ENCODE results near the gene GSE1. TPM values are rescaled to one million over a fixed set of nuclear protein-coding genes. Genes with fewer than 3 reads are reported as not detected.

The GSE1 gene
- total RNA-seq, 1 experiment from 2014 or later: 42.7 TPM

DNA sequence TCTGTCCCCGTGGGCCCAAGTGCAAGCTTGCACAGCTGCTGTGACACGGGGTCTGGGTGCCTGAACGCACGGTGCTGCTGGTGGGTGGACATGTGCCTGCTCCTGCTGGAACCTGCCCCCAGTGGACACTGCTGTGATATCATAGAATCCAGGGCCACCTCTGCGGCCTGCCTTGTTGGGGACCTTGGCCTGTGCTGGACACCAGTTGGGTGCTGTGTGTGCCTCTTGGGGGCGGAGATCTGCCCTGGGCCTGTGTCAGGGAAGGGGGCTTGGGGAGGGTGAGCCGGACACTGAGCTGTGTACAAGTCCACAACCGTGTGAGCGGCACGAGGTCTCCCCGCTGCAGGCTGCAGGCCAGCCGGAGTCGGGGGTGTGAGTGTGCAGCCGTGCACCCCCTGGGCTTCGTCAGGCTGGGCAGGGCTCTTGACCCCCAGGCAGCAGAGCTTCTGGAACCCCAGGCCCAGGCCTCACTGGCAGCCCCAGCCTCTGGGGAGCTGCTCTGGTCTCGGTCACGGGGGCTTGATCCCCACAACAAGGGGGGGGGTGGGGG is 33.3 kb downstream of the GSE1 start:
- H3K27ac ChIP-seq: no peak overlapping the region
- H3K4me3 ChIP-seq: no peak overlapping the region
- no peak for DNase-seq (ENCODE audit: low read depth in 1 of 2, low spot score in 2 of 2)

DNA sequence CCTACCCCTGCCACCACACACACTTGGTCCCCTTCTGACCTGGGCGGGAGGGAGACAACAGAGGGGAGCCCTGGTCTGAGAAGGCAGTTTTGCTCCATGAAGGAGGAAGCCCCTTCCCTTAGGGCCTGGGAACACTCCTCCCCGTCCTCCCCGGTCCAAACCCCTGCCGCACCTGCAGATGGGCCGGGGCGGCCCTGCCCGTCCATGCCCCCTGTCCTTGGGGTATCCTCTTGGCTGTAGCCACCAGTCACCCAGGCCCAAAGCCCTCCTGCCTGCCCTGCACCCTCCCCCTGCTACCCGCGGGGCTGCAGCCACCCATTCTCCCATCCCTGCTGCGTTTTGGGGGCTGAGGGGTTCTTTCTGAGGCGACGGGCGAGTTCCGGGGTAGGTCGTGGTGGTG is 33.9 kb downstream of the GSE1 start:
- H3K27ac ChIP-seq: no peak overlapping the region
- H3K4me3 ChIP-seq: no peak overlapping the region
- no peaks in the 10 kb centered on the region for H3K9me3 ChIP-seq (replicated peaks)
- DNase-seq (ENCODE audit: low read depth in 1 of 2, low spot score in 2 of 2): no peak
- H3K4me1 ChIP-seq (replicated peaks): no peaks in the 10 kb centered on the region
- H3K36me3 ChIP-seq: peaks cover 6% of the 10 kb centered on the region
- no peaks in the 10 kb centered on the region for H3K27me3 ChIP-seq (replicated peaks)

More for the DNA sequence above, 33.3 kb downstream of the GSE1 start:
- H3K9me3 ChIP-seq (replicated peaks): no peaks in the 10 kb centered on the region
- H3K36me3 ChIP-seq: peaks cover 6% of the 10 kb centered on the region
- H3K4me1 ChIP-seq (replicated peaks): no peaks in the 10 kb centered on the region
- H3K27me3 ChIP-seq (replicated peaks): no peaks in the 10 kb centered on the region

- H3K36me3 ChIP-seq: peaks cover 12% of the 10 kb centered on the region
- H3K4me3 ChIP-seq: no peak overlapping the region
- no peaks in the 10 kb centered on the region for H3K27me3 ChIP-seq (replicated peaks)
- H3K9me3 ChIP-seq (replicated peaks): no peaks in the 10 kb centered on the region
- DNase-seq (ENCODE audit: low read depth in 1 of 2, low spot score in 2 of 2): no peak
- H3K27ac ChIP-seq: no peak overlapping the region
- no peaks in the 10 kb centered on the region for H3K4me1 ChIP-seq (replicated peaks)
These were observed 35.1 kb downstream of the GSE1 start for GRCh38 chr16:85648070-85648714.

GRCh38 chr16:85648805-85649204 is 35.7 kb downstream of the GSE1 start:
- Histone ChIP-seq H3K36me3 (peaks cover 17% of the 10 kb centered on the region), H3K4me1 (replicated peaks) (no peaks in the 10 kb centered on the region), H3K27me3 (replicated peaks) (no peaks in the 10 kb centered on the region), H3K9me3 (replicated peaks) (no peaks in the 10 kb centered on the region), H3K4me3 (no peak overlapping the region), H3K27ac (no peak overlapping the region)
- no peak for DNase-seq (ENCODE audit: low read depth in 1 of 2, low spot score in 2 of 2)

- H3K27ac ChIP-seq: no peak overlapping the region
- H3K36me3 ChIP-seq: peaks cover 25% of the 10 kb centered on the region
- H3K4me3 ChIP-seq: no peak overlapping the region
- no peaks in the 10 kb centered on the region for H3K27me3 ChIP-seq (replicated peaks)
- no peaks in the 10 kb centered on the region for H3K9me3 ChIP-seq (replicated peaks)
- no peaks in the 10 kb centered on the region for H3K4me1 ChIP-seq (replicated peaks)
- DNase-seq (ENCODE audit: low read depth in 1 of 2, low spot score in 2 of 2): no peak
These were observed 36.5 kb downstream of the GSE1 start for GRCh38 chr16:85649411-85650134.

- no peak overlapping the region for H3K4me3 ChIP-seq
- peaks cover 32% of the 10 kb centered on the region for H3K36me3 ChIP-seq
- H3K9me3 ChIP-seq (replicated peaks): no peaks in the 10 kb centered on the region
- H3K27me3 ChIP-seq (replicated peaks): no peaks in the 10 kb centered on the region
- DNase-seq (ENCODE audit: low read depth in 1 of 2, low spot score in 2 of 2): no peak
- H3K4me1 ChIP-seq (replicated peaks): no peaks in the 10 kb centered on the region
- no peak overlapping the region for H3K27ac ChIP-seq
These were observed 37.2 kb downstream of the GSE1 start for GRCh38 chr16:85650135-85650843.

- no peaks in the 10 kb centered on the region for H3K9me3 ChIP-seq (replicated peaks)
- DNase-seq (ENCODE audit: low read depth in 1 of 2, low spot score in 2 of 2): no peak
- no peaks in the 10 kb centered on the region for H3K4me1 ChIP-seq (replicated peaks)
- H3K27me3 ChIP-seq (replicated peaks): no peaks in the 10 kb centered on the region
- no peak overlapping the region for H3K27ac ChIP-seq
- H3K4me3 ChIP-seq: no peak overlapping the region
- peaks cover 37% of the 10 kb centered on the region for H3K36me3 ChIP-seq
These were observed 37.9 kb downstream of the GSE1 start for GRCh38 chr16:85650844-85651628.

- Histone ChIP-seq H3K27me3 (replicated peaks) (no peaks in the 10 kb centered on the region), H3K27ac (no peak overlapping the region), H3K36me3 (peaks cover 44% of the 10 kb centered on the region), H3K9me3 (replicated peaks) (no peaks in the 10 kb centered on the region), H3K4me3 (no peak overlapping the region), H3K4me1 (replicated peaks) (no peaks in the 10 kb centered on the region)
- DNase-seq (ENCODE audit: low read depth in 1 of 2, low spot score in 2 of 2): no peak
These were observed 38.7 kb downstream of the GSE1 start for GRCh38 chr16:85651629-85652430.

GRCh38 chr16:85652431-85653221 is 39.5 kb downstream of the GSE1 start:
- no peak overlapping the region for H3K4me3 ChIP-seq
- no peak overlapping the region for H3K27ac ChIP-seq
- no peaks in the 10 kb centered on the region for H3K27me3 ChIP-seq (replicated peaks)
- H3K9me3 ChIP-seq (replicated peaks): no peaks in the 10 kb centered on the region
- DNase-seq (ENCODE audit: low read depth in 1 of 2, low spot score in 2 of 2): peak in 1 of 2 experiments; percentile 19
- no peaks in the 10 kb centered on the region for H3K4me1 ChIP-seq (replicated peaks)
- H3K36me3 ChIP-seq: peaks cover 50% of the 10 kb centered on the region

DNA sequence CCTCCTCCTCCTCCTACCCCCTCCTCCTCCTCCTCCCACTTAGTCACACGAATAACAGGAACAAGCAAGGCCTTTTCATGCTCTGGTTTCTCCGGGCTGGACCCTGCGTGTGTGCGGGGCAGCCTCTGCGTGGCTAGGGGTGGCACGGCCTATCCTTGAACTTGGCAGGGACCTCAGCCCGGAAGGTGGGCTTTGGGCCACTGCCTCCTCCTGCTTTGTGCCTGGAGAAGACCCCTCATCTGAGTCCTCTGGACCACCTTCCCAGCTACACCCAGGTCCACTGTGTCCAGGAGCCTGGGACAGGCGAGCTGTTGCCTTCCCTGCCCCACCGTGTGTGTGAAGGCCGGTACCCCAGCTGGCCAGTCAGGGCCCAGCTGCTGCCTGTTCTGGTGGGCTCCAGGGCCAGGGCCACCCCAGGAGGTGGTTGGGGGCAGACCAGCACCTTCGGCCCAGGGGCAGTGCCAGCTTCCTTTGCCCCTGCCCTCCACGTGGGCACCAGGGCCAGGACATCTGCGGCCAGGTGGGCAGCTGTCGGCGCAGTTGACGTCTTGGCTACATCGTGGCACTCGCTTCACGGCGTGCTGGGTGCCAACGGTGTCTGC is 40.3 kb downstream of the GSE1 start:
- no peaks in the 10 kb centered on the region for H3K4me1 ChIP-seq (replicated peaks)
- no peaks in the 10 kb centered on the region for H3K9me3 ChIP-seq (replicated peaks)
- no peaks in the 10 kb centered on the region for H3K27me3 ChIP-seq (replicated peaks)
- H3K36me3 ChIP-seq: peaks cover 57% of the 10 kb centered on the region
- no peak overlapping the region for H3K4me3 ChIP-seq
- no peak overlapping the region for H3K27ac ChIP-seq
- DNase-seq (ENCODE audit: low read depth in 1 of 2, low spot score in 2 of 2): no peak

DNA sequence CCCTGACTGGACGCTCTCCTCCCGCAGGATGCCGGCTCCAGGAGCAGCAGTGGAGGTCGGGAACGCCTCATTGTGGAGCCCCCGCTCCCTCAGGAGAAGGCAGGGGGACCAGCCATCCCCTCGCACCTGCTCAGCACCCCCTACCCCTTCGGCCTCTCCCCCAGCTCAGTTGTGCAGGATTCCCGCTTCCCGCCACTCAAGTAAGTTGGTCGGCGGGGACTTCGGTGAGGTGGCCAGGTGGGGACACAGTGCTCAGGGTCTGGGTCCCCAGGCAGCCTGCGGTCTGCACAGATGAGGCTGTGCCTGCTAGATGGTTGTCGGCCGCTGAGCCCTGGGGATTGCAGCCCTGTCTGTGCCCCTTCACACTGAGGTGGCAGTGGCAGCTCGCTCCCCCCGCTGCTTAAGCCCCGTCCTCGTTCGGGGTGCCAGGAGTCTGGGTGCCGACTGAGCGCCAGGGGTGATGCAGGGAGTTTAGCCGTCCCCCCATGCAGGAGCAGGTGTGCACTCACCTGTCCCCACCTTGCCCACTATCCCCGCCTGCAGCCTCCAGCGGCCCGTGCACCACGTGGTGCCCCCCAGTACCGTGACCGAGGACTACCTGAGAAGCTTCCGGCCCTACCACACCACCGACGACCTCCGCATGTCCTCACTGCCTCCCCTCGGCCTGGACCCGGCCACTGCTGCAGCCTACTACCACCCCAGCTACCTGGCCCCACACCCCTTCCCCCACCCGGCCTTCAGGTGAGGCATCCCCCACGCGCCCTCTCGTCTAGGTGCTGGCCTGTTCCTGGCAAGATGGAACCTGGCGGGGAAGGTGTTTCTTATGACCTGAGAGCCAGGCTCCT is 41.4 kb downstream of the GSE1 start:
- no peak overlapping the region for H3K4me3 ChIP-seq
- H3K27me3 ChIP-seq (replicated peaks): no peaks in the 10 kb centered on the region
- no peak for DNase-seq (ENCODE audit: low read depth in 1 of 2, low spot score in 2 of 2)
- H3K36me3 ChIP-seq: peaks cover 68% of the 10 kb centered on the region
- H3K27ac ChIP-seq: no peak overlapping the region
- no peaks in the 10 kb centered on the region for H3K4me1 ChIP-seq (replicated peaks)
- no peaks in the 10 kb centered on the region for H3K9me3 ChIP-seq (replicated peaks)

Measured in SJSA1 (cell line).